IPS-NIHi7 (cell line): ENCODE measurements around the gene GAB3.

ENCODE experiments used
- DNase-seq: peaks from one replicate; pipeline ENCODE4 v3.0.0; 2012; ENCODE audit warnings: mixed read lengths; ENCODE audit errors: extremely low spot score

Gene GAB3

GRCh38 chrX:154751203-154751668 lies 359 bp upstream of the GAB3 start:
- DNase-seq: no peak

GRCh38 chrX:154749856-154750255 lies 1.0 kb downstream of the GAB3 start:
- DNase-seq: no peak

- DNase-seq: peak; percentile 56
Observed at GRCh38 chrX:154748712-154749339, 2.1 kb downstream of the GAB3 start.

- no peak for DNase-seq
Observed at GRCh38 chrX:154742613-154743012, 8.3 kb downstream of the GAB3 start.

GRCh38 chrX:154739952-154740465 lies 10.9 kb downstream of the GAB3 start:
- no peak for DNase-seq

- no peak for DNase-seq
Observed at GRCh38 chrX:154738011-154738738, 12.7 kb downstream of the GAB3 start.

GRCh38 chrX:154737136-154737535 lies 13.7 kb downstream of the GAB3 start:
- DNase-seq: no peak

- no peak for DNase-seq
Observed at GRCh38 chrX:154735695-154736393, 15.0 kb downstream of the GAB3 start.

GRCh38 chrX:154734061-154734781 lies 16.7 kb downstream of the GAB3 start:
- no peak for DNase-seq

- DNase-seq: no peak
Observed at GRCh38 chrX:154733066-154733425, 17.8 kb downstream of the GAB3 start.

- no peak for DNase-seq
Observed at GRCh38 chrX:154732421-154733065, 18.3 kb downstream of the GAB3 start.

- DNase-seq: no peak
Observed at GRCh38 chrX:154731881-154732280, 19.0 kb downstream of the GAB3 start.

- DNase-seq: no peak
Observed at GRCh38 chrX:154731184-154731583, 19.7 kb downstream of the GAB3 start.

GRCh38 chrX:154730253-154730891 lies 20.5 kb downstream of the GAB3 start:
- no peak for DNase-seq

- DNase-seq: no peak
Observed at GRCh38 chrX:154729439-154729838, 21.4 kb downstream of the GAB3 start.

GRCh38 chrX:154728431-154729190 lies 22.3 kb downstream of the GAB3 start:
- DNase-seq: peak; percentile 3

- no peak for DNase-seq
Observed at GRCh38 chrX:154727871-154728270, 23.0 kb downstream of the GAB3 start.

- DNase-seq: no peak
Observed at GRCh38 chrX:154727418-154727817, 23.5 kb downstream of the GAB3 start.

- no peak for DNase-seq
Observed at GRCh38 chrX:154724993-154725756, 25.7 kb downstream of the GAB3 start.
